G401 (cell line): Measurements from ENCODE around the gene GRPEL1. TPM values are rescaled to one million over a fixed set of nuclear protein-coding genes. Genes with fewer than 3 reads are reported as not detected.

ENCODE experiments used
- DNase-seq: peaks from one replicate; pipeline ENCODE4 v3.0.0-alpha.2; 2015; ENCODE audit warnings: low spot score
- in situ Hi-C: cut with HindIII; loops from 2 replicates; pipeline ENCODE4 v1.10.0; 2016; ENCODE audit warnings: low sequenced_read_pairs, mixed read lengths
- total RNA-seq: library from RNA; depleted of rRNA; stranded (reverse); fragments of >200 nt; shearing (Covaris generic); gene quantifications from 2 replicates; pipeline ENCODE4 v1.2.3, GENCODE V29; 2014; rRNA removed

Gene GRPEL1
- total RNA-seq, 1 experiment from 2014 or later, result 32.2 TPM

DNA sequence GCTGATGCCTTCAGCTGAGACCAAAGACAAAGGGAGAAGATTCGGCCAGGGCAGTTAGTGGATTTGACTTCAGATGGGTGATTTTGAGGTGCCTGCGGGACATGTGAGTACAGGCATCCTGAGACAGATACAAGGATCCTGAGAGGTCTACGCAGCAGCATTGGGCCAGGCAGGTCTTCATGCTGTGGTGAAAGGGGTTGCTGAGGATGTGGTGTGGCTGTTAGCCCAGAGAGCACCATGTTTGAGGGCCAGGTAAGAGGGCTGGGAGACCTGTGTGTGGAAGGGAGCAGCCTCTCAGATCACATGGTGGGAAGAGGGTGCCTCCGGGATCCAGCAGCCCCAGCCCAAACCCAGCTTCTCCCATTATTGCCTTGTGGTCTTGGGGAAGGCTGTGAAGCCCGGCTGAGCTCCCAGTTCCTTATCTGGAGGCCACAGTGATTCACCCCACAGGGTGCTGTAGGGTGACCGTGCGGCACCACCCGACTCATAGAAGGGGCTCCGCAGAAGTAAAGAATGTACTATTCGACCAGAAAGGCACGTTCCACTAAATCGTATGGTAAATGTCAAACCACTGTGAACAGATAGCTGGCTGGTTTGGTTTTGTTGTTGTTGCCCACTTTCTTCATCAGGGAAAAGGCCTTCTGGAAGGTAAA, 52.4 kb downstream of the GRPEL1 start:
- in situ Hi-C loops, result no loop called here
- no peak for DNase-seq

GRCh38 chr4:7014815-7015214, 53.0 kb downstream of the GRPEL1 start:
- in situ Hi-C loops, result no loop called here
- DNase-seq, result no peak

DNA sequence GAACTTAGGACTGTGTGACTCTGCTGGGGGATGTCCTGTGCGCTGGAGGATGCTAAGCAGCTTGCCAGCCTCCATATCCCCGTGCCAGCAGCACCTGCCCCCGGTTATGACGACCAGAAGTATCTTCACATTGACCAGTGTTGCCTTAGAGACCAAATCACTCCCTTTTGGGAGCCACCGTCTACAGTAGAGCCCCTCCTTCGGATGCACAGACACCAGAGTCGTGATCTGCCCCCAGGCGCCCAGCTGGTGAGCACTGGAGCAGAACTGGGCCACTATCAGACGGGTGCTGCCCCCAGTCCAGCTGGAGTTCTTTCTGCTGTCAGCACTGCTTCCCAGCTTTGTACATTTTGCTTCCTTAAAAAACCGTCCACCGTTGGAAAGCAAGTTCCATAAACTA, 54.7 kb downstream of the GRPEL1 start:
- no peak for DNase-seq
- in situ Hi-C loops, result no loop called here

GRCh38 chr4:7009564-7009963, 58.3 kb downstream of the GRPEL1 start:
- in situ Hi-C loops, result no loop called here
- no peak for DNase-seq

Other genes with a start within 250 kb of the GRPEL1 start
- 53.5 and 58.4 TPM in 2 replicates for gene TBC1D14, start 158.2 kb downstream of the GRPEL1 start, total RNA-seq
- 9.1 and 19.6 TPM in 2 replicates for gene TADA2B, start 24.7 kb downstream of the GRPEL1 start, total RNA-seq
- gene SORCS2, start 124.5 kb upstream of the GRPEL1 start, total RNA-seq, result under 0.01 TPM in 1 of 2 replicates, not detected in the other